Heart left ventricle (tissue), 16 donors: ENCODE measurements around the gene GNG7. TPM values are rescaled to one million over a fixed set of nuclear protein-coding genes. Genes with fewer than 3 reads are reported as not detected.
"Not testable (repeated sequence)": the region's sequence is repeated elsewhere in the genome, so short reads cannot be mapped to it uniquely, and the experiment has no call there.

Experiments
- ATAC-seq, 4 donors: fragments of 200-7000 bp; cut with Tn5 transposase; one replicate each; pipeline ENCODE4 v1.9.1; 2020 to 2022; ENCODE audit warnings: moderate library complexity in 4 of 4, mild to moderate bottlenecking in 3 of 4, moderate number of reproducible peaks in 1 of 4
- DNase-seq, 5 donors: peaks; one replicate each; pipeline ENCODE4 v3.0.0-alpha.2; 2020
- H3K27ac ChIP-seq, 12 donors: fragments of 200-600 bp; sonication (generic) in 4 of 12; one replicate each; pipeline versions ENCODE4 v1.5.0 to v1.8.0; 2016 to 2022; ENCODE audit warnings: mild to moderate bottlenecking in 2 of 12
- H3K27me3 ChIP-seq, 9 donors: fragments of 200-600 bp; sonication (generic) in 2 of 9; one replicate each; pipeline versions ENCODE4 v1.5.1 to v1.8.0; 2016 to 2022; ENCODE audit warnings: mild to moderate bottlenecking in 3 of 9
- H3K36me3 ChIP-seq, 9 donors: fragments of 200-600 bp; sonication (generic) in 2 of 9; one replicate each; pipeline versions ENCODE4 v1.5.0 to v1.8.0; 2018 to 2022; ENCODE audit warnings: mild to moderate bottlenecking in 2 of 9
- H3K4me1 ChIP-seq, 12 donors: fragments of 200-600 bp; sonication (generic) in 4 of 12; one replicate each; pipeline versions ENCODE4 v1.5.0 to v1.8.0; 2016 to 2022; ENCODE audit warnings: mild to moderate bottlenecking in 3 of 12
- H3K4me3 ChIP-seq, 12 donors: fragments of 200-600 bp; sonication (generic) in 4 of 12; one replicate each; pipeline versions ENCODE4 v1.5.0 to v1.8.0; 2017 to 2022; ENCODE audit warnings: mild to moderate bottlenecking in 9 of 12, moderate library complexity in 4 of 12
- H3K9me3 ChIP-seq, 12 donors: fragments of 200-600 bp; sonication (generic) in 4 of 12; one replicate each; pipeline versions ENCODE4 v1.5.0 to v1.8.0; 2016 to 2022; ENCODE audit warnings: mild to moderate bottlenecking in 1 of 12
- POLR2A ChIP-seq, 2 donors: fragments of 450-650 bp; IDR thresholded peaks; one replicate each; pipeline ENCODE4 v1.6.1; 2017; ENCODE audit warnings: antibody characterized with exemption in 2 of 2, mild to moderate bottlenecking in 2 of 2, moderate library complexity in 2 of 2
- WGBS, 4 donors: extraction: QIAGEN DNeasy Blood & Tissue Kit in 2 of 4; methylation state at CpG; one replicate each; pipeline versions ENCODE4 v1.1.5 to v1.1.7; 2013 to 2018; 5-methylcytosine and 5-hydroxymethylcytosine counted together
- intact Hi-C, 10 donors: fragments of 100-400 bp; cut with DNase I; formaldehyde crosslinking; loops; one replicate each; pipeline versions ENCODE4 v1.11.1 to v1.14.2; 2022
- polyA plus RNA-seq, 2 donors: library from polyadenylated mRNA; stranded (reverse); fragments of 200-250 nt; gene quantifications; one replicate each; pipeline ENCODE4 v1.2.3, GENCODE V29; 2013
- total RNA-seq, 9 donors: library from RNA; depleted of rRNA in 2 of 9; stranded (reverse); fragments of >200 nt in 2 of 9; fragmentation: NEBNext Ultra II Directional in 3 of 9; extraction: Animal tissue kit (Norgen Biotek cat#: 25700) in 3 of 9; gene quantifications; one replicate each; pipeline versions ENCODE4 v1.1.0 to v1.2.4, GENCODE V29; 2016 to 2023
- TF ChIP-seq, protein P1 (sequence below), 12 donors: fragments of 200-600 bp; sonication (generic) in 4 of 12; IDR thresholded peaks; one replicate each; pipeline versions ENCODE4 v1.5.0 to v1.8.0; 2018 to 2022; ENCODE audit warnings: antibody characterized with exemption in 12 of 12, mild to moderate bottlenecking in 5 of 12
- donor health status: ischemic (EF 13 %, LVEDD 7.1; RV severe dilation, severe dysfunction).
- donor health status: healthy with polysubstance abuse.
- donor health status: DM: no; HTN: yes; CAD: no.
- donor health status: DM: no; HTN: no; CAD: no.
- donor health status: ischemic (EF 25% LVEDD 6.9; RV normal size, moderate dysfunction).
- donor health status: ischemic (EF 25% LVEDD 5.7; RV mildly dilated, moderate dysfunction).
- donor health status: healthy.
- donor health status: DM: yes; HTN: yes; CAD: no.
- donor health status: ischemic (EF 35%, LVEDD 5.7; RV mildly dilated, moderate dysfunction).
- donor health status: nonischemic (EF 11% LVEDD 7.7; RV severe dilation, severe dysfunction).
- donor health status: DM: yes; HTN: yes; CAD: no.
- donor health status: PGD.
- donor health status: ischemic (EF 29% LVEDD 5.4; RV normal size, mild dysfunction).
- donor health status: nonischemic (EF 23%, LVEDD 6.1; RV moderate dilation, normal function).

The GNG7 gene
- total and polyA plus RNA-seq, 11 donors = 11.7 to 46.4 (median 24.0) TPM

DNA sequence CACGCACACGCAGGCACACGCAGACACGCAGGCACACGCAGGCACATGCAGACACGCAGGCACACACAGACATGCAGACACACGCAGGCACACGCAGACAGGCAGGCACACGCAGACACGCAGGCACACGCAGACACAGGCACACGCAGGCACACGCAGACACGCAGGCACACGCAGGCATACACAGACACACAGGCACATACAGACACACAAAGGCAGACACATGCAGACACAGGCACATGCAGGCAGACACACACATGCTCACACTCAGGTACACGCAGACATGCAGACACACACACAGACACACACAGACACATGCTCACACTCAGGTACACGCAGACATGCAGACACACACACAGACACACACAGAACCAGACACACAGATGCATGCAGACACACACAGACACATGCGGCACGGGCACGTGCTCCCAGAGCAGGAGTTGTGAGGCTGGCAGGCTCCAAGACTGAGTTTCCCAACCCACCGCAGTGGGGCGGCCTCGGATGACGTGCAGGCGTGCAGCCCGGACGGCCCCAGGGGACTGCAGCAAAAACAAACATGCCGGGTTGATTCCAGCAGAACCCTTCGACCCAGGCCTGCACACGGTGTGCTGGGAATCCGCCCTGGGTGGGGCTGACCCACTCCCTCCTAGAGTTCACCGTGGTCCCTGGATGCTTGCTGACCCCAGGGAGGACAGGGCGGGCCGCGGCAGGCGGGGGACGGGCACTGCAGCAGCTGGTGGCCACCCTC lies 126.6 kb downstream of the GNG7 start:
- H3K4me1 ChIP-seq = peaks cover 8 to 49% (median 33%) of the 10 kb centered on the region in 12 donors
- intact Hi-C loops = loop anchor here in 8 of 10 donors (2.0 to 5.0 kb wide), 5 partner anchors 27 to 84 kb away; no protein-coding TSS in a partner anchor
- peaks cover 0 to 4% (median 0%) of the 10 kb centered on the region in 12 donors for H3K9me3 ChIP-seq
- H3K27ac ChIP-seq = peak overlapping the region in 5 of 12 donors; percentile 5 to 55 (median 53)
- TF ChIP-seq, protein P1, sequence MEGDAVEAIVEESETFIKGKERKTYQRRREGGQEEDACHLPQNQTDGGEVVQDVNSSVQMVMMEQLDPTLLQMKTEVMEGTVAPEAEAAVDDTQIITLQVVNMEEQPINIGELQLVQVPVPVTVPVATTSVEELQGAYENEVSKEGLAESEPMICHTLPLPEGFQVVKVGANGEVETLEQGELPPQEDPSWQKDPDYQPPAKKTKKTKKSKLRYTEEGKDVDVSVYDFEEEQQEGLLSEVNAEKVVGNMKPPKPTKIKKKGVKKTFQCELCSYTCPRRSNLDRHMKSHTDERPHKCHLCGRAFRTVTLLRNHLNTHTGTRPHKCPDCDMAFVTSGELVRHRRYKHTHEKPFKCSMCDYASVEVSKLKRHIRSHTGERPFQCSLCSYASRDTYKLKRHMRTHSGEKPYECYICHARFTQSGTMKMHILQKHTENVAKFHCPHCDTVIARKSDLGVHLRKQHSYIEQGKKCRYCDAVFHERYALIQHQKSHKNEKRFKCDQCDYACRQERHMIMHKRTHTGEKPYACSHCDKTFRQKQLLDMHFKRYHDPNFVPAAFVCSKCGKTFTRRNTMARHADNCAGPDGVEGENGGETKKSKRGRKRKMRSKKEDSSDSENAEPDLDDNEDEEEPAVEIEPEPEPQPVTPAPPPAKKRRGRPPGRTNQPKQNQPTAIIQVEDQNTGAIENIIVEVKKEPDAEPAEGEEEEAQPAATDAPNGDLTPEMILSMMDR (IDR thresholded peaks at IDR 0.05) = no peak
- TF ChIP-seq POLR2A (IDR thresholded peaks at IDR 0.05) = no peak
- 65 to 73% (median 70%) methylated on average over 21 to 37 of the region's 37 CpGs for WGBS, 4 donors
- DNase-seq (peak; percentile 69 to 91 (median 90)), ATAC-seq (peak; percentile 48 to 66 (median 61))
- peak overlapping the region in 1 of 12 donors; percentile 1 for H3K4me3 ChIP-seq
- no peaks in the 10 kb centered on the region for H3K27me3 ChIP-seq
- H3K36me3 ChIP-seq = no peaks in the 10 kb centered on the region

GRCh38 chr19:2574971-2575630 lies 127.4 kb downstream of the GNG7 start:
- TF ChIP-seq POLR2A (IDR thresholded peaks at IDR 0.05) = no peak
- TF ChIP-seq, protein P1 (IDR thresholded peaks at IDR 0.05) = no peak
- no peak overlapping the region for H3K4me3 ChIP-seq
- ATAC-seq (no peak), DNase-seq (no peak)
- H3K27me3 ChIP-seq = no peaks in the 10 kb centered on the region
- WGBS, 4 donors = 90 to 96% (median 92%) methylated on average over 19 of the region's 19 CpGs
- intact Hi-C loops = loop anchor here in 8 of 10 donors (5.0 kb wide), 4 partner anchors 33 to 83 kb away; no protein-coding TSS in a partner anchor
- H3K27ac ChIP-seq = no peak overlapping the region
- peaks cover 8 to 48% (median 33%) of the 10 kb centered on the region in 12 donors for H3K4me1 ChIP-seq
- H3K36me3 ChIP-seq = no peaks in the 10 kb centered on the region
- peaks cover 0 to 4% (median 0%) of the 10 kb centered on the region in 12 donors for H3K9me3 ChIP-seq

GRCh38 chr19:2574478-2574931 lies 128.0 kb downstream of the GNG7 start:
- ATAC-seq (no peak), DNase-seq (no peak)
- WGBS, 4 donors = 87 to 90% (median 88%) methylated on average over 15 of the region's 15 CpGs
- Histone ChIP-seq H3K27me3 (no peaks in the 10 kb centered on the region), H3K4me3 (no peak overlapping the region), H3K4me1 (peaks cover 8 to 42% (median 27%) of the 10 kb centered on the region in 12 donors), H3K9me3 (peaks cover 0 to 4% (median 0%) of the 10 kb centered on the region in 12 donors), H3K27ac (no peak overlapping the region), H3K36me3 (no peaks in the 10 kb centered on the region)
- intact Hi-C loops = no loop called here
- TF ChIP-seq, protein P1 (IDR thresholded peaks at IDR 0.05) = no peak
- no peak for TF ChIP-seq POLR2A (IDR thresholded peaks at IDR 0.05)

DNA sequence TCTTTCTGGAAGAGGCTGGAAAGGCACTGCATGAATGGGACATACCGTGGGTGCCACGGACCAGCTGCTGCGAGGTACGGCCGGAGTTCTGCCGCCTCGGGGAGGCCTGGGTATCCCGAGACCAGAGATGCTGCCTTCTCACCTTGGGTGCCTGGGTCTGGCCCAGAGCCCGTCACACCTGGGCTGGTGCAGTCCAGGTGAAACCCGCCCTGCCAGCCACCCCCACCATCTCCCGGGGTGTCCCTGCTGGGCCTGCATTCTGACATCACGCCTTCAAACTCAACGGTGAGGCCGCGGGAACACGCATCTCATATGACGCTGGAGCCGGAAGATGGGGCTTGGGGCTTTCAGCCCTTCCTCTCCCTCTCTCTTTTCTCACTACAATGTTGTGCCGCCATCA lies 128.6 kb downstream of the GNG7 start:
- Histone ChIP-seq H3K4me1 (peaks cover 8 to 36% (median 23%) of the 10 kb centered on the region in 12 donors), H3K27me3 (no peaks in the 10 kb centered on the region), H3K4me3 (no peak overlapping the region), H3K9me3 (peaks cover 0 to 4% (median 0%) of the 10 kb centered on the region in 12 donors), H3K27ac (no peak overlapping the region), H3K36me3 (no peaks in the 10 kb centered on the region)
- TF ChIP-seq, protein P1 (IDR thresholded peaks at IDR 0.05) = no peak
- TF ChIP-seq POLR2A (IDR thresholded peaks at IDR 0.05) = no peak
- intact Hi-C loops = no loop called here
- 85 to 93% (median 89%) methylated on average over 19 of the region's 19 CpGs for WGBS, 4 donors
- no peak for DNase-seq
- ATAC-seq = no peak

- H3K27ac ChIP-seq, H3K27me3 ChIP-seq, H3K4me3 ChIP-seq, H3K36me3 ChIP-seq, intact Hi-C loops, DNase-seq, H3K9me3 ChIP-seq, ATAC-seq: not testable (repeated sequence)
- WGBS, 4 donors = 91 to 95% (median 92%) methylated on average over 12 of the region's 12 CpGs
- peaks cover 0 to 25% (median 16%) of the 10 kb centered on the region in 12 donors for H3K4me1 ChIP-seq
These were observed 130.3 kb downstream of the GNG7 start for GRCh38 chr19:2572152-2572551.
